C4-2B (cell line): Measurements from ENCODE around the gene SLIT3.

Experiments used
- CTCF ChIP-seq: fragments of 450-650 bp; conservative IDR thresholded peaks from 2 replicates; pipeline ENCODE4 v1.5.1; 2017; ENCODE audit warnings: mild to moderate bottlenecking
- ZFX ChIP-seq: fragments of 450-650 bp; IDR thresholded peaks from 2 replicates; pipeline ENCODE4 v1.6.1; 2017

- TF ChIP-seq CTCF (no peak), ZFX (no peak)
These were observed 237.5 kb downstream of the SLIT3 start for GRCh38 chr5:169063316-169063953.
